ENCODE measurements around the gene KCTD13. TPM values are rescaled to one million over a fixed set of nuclear protein-coding genes. Genes with fewer than 3 reads are reported as not detected.
"Not testable (repeated sequence)": the region's sequence is repeated elsewhere in the genome, so short reads cannot be mapped to it uniquely, and the experiment has no call there.

The KCTD13 gene
- polyA plus RNA-seq, 3 donors: 15.2 to 31.7 (median 16.6) TPM

- no peak for DNase-seq (ENCODE audit: extremely low read depth in 1 of 11, low read depth in 9 of 11, low spot score in 4 of 11)
These were observed 28.7 kb downstream of the KCTD13 start for GRCh38 chr16:29897333-29897732.

- DNase-seq (ENCODE audit: extremely low read depth in 1 of 11, low read depth in 9 of 11, low spot score in 4 of 11): no peak
These were observed 29.2 kb downstream of the KCTD13 start for GRCh38 chr16:29896841-29897240.

- no peak for DNase-seq (ENCODE audit: extremely low read depth in 1 of 11, low read depth in 9 of 11, low spot score in 4 of 11)
These were observed 31.7 kb downstream of the KCTD13 start for GRCh38 chr16:29894352-29894751.

GRCh38 chr16:29893553-29893952 lies 32.5 kb downstream of the KCTD13 start:
- no peak for DNase-seq (ENCODE audit: extremely low read depth in 1 of 11, low read depth in 9 of 11, low spot score in 4 of 11)

GRCh38 chr16:29892458-29892813 lies 33.6 kb downstream of the KCTD13 start:
- no peak for DNase-seq (ENCODE audit: extremely low read depth in 1 of 11, low read depth in 9 of 11, low spot score in 4 of 11)

GRCh38 chr16:29891525-29892457 lies 34.2 kb downstream of the KCTD13 start:
- peak in 1 of 11 donors; percentile 14 for DNase-seq (ENCODE audit: extremely low read depth in 1 of 11, low read depth in 9 of 11, low spot score in 4 of 11)

- DNase-seq (ENCODE audit: extremely low read depth in 1 of 11, low read depth in 9 of 11, low spot score in 4 of 11): not testable (repeated sequence)
These were observed 36.7 kb downstream of the KCTD13 start for GRCh38 chr16:29889372-29889771.

GRCh38 chr16:29883987-29884386 lies 42.0 kb downstream of the KCTD13 start:
- DNase-seq (ENCODE audit: extremely low read depth in 1 of 11, low read depth in 9 of 11, low spot score in 4 of 11): no peak

- DNase-seq (ENCODE audit: extremely low read depth in 1 of 11, low read depth in 9 of 11, low spot score in 4 of 11): no peak
These were observed 45.0 kb downstream of the KCTD13 start for GRCh38 chr16:29881050-29881449.

- no peak for DNase-seq (ENCODE audit: extremely low read depth in 1 of 11, low read depth in 9 of 11, low spot score in 4 of 11)
These were observed 47.9 kb downstream of the KCTD13 start for GRCh38 chr16:29878172-29878571.

- DNase-seq (ENCODE audit: extremely low read depth in 1 of 11, low read depth in 9 of 11, low spot score in 4 of 11): peak in 2 of 11 donors; percentile 7
These were observed 48.6 kb downstream of the KCTD13 start for GRCh38 chr16:29877266-29877961.

- no peak for DNase-seq (ENCODE audit: extremely low read depth in 1 of 11, low read depth in 9 of 11, low spot score in 4 of 11)
These were observed 49.3 kb downstream of the KCTD13 start for GRCh38 chr16:29876594-29877249.

GRCh38 chr16:29876217-29876593 lies 49.8 kb downstream of the KCTD13 start:
- no peak for DNase-seq (ENCODE audit: extremely low read depth in 1 of 11, low read depth in 9 of 11, low spot score in 4 of 11)

- no peak for DNase-seq (ENCODE audit: extremely low read depth in 1 of 11, low read depth in 9 of 11, low spot score in 4 of 11)
These were observed 50.8 kb downstream of the KCTD13 start for GRCh38 chr16:29875206-29875605.

GRCh38 chr16:29873319-29873718 lies 52.7 kb downstream of the KCTD13 start:
- no peak for DNase-seq (ENCODE audit: extremely low read depth in 1 of 11, low read depth in 9 of 11, low spot score in 4 of 11)

- no peak for DNase-seq (ENCODE audit: extremely low read depth in 1 of 11, low read depth in 9 of 11, low spot score in 4 of 11)
These were observed 54.0 kb downstream of the KCTD13 start for GRCh38 chr16:29871822-29872546.

GRCh38 chr16:29869067-29869466 lies 57.0 kb downstream of the KCTD13 start:
- DNase-seq (ENCODE audit: extremely low read depth in 1 of 11, low read depth in 9 of 11, low spot score in 4 of 11): not testable (repeated sequence)

- DNase-seq (ENCODE audit: extremely low read depth in 1 of 11, low read depth in 9 of 11, low spot score in 4 of 11): no peak
These were observed 57.5 kb downstream of the KCTD13 start for GRCh38 chr16:29868396-29869009.

GRCh38 chr16:29864205-29864604 lies 61.8 kb downstream of the KCTD13 start:
- no peak for DNase-seq (ENCODE audit: extremely low read depth in 1 of 11, low read depth in 9 of 11, low spot score in 4 of 11)

All from renal cortex interstitium (tissue), 11 donors.